MCF 10A (cell line): ENCODE results near the gene CERS6. TPM values are rescaled to one million over a fixed set of nuclear protein-coding genes. Genes with fewer than 3 reads are reported as not detected.
"Not testable (repeated sequence)": the region's sequence is repeated elsewhere in the genome, so short reads cannot be mapped to it uniquely, and the experiment has no call there.

ENCODE experiments used
- BruUV-seq: library from RNA; stranded (reverse); fragments of 400-500 nt; replicated peaks from 2 replicates; lab custom pipeline; 2021; lab: Mats Ljungman, UMichigan
- CTCF ChIA-PET: fragments of 300-600 bp; sonication (Branson Sonifier 250); formaldehyde crosslinking; extraction: SDS; loops from one replicate; lab custom pipeline; 2021; ENCODE audit warnings: antibody characterized with exemption, inconsistent platforms; lab: Yijun Ruan, JAX
- POLR2A ChIA-PET: fragments of 300-600, 350-650 bp; sonication (Branson Sonifier 250); formaldehyde crosslinking; extraction: SDS; loops from one replicate; lab custom pipeline; 2020; ENCODE audit warnings: antibody characterized with exemption, inconsistent platforms; lab: Yijun Ruan, JAX
- DNase-seq: peaks from one replicate; pipeline ENCODE4 v3.0.0-alpha.2; 2018; ENCODE audit not compliant: unreplicated experiment
- H3K27ac Mint-ChIP-seq: one replicate; pipeline ENCODE4 v1.8.0; 2022; ENCODE audit warnings: mild to moderate bottlenecking, low read depth, mixed read lengths; ENCODE audit not compliant: unreplicated experiment
- H3K27me3 Mint-ChIP-seq: one replicate; pipeline ENCODE4 v1.8.0; 2022; ENCODE audit warnings: mixed read lengths; ENCODE audit not compliant: insufficient read depth, unreplicated experiment
- H3K36me3 Mint-ChIP-seq: one replicate; pipeline ENCODE4 v1.8.0; 2022; ENCODE audit warnings: mild to moderate bottlenecking, moderate library complexity, mixed read lengths; ENCODE audit not compliant: insufficient read depth, unreplicated experiment
- H3K4me1 Mint-ChIP-seq: one replicate; pipeline ENCODE4 v1.8.0; 2022; ENCODE audit warnings: mixed read lengths; ENCODE audit not compliant: insufficient read depth, unreplicated experiment
- H3K4me3 Mint-ChIP-seq: one replicate; pipeline ENCODE4 v1.8.0; 2022; ENCODE audit warnings: mild to moderate bottlenecking, moderate library complexity, mixed read lengths; ENCODE audit not compliant: unreplicated experiment
- H3K9me3 Mint-ChIP-seq: one replicate; pipeline ENCODE4 v1.8.0; 2022; ENCODE audit warnings: mixed read lengths; ENCODE audit not compliant: unreplicated experiment
- intact Hi-C: fragments of 100-400 bp; cut with micrococcal nuclease; formaldehyde crosslinking; loops from 2 replicates; pipeline ENCODE4 v1.14.1; 2022
- total RNA-seq: library from RNA; stranded (reverse); gene quantifications from 2 replicates; pipeline ENCODE4 v1.2.3, GENCODE V29; 2022
- TF ChIP-seq, protein P1 (sequence below): fragments of 200-600 bp; IDR thresholded peaks from one replicate; pipeline ENCODE4 v1.8.0; 2022; ENCODE audit warnings: antibody characterized with exemption, mild to moderate bottlenecking; ENCODE audit not compliant: unreplicated experiment

CERS6 gene
- total RNA-seq, 1 experiment from 2014 or later = 27.4 TPM

DNA sequence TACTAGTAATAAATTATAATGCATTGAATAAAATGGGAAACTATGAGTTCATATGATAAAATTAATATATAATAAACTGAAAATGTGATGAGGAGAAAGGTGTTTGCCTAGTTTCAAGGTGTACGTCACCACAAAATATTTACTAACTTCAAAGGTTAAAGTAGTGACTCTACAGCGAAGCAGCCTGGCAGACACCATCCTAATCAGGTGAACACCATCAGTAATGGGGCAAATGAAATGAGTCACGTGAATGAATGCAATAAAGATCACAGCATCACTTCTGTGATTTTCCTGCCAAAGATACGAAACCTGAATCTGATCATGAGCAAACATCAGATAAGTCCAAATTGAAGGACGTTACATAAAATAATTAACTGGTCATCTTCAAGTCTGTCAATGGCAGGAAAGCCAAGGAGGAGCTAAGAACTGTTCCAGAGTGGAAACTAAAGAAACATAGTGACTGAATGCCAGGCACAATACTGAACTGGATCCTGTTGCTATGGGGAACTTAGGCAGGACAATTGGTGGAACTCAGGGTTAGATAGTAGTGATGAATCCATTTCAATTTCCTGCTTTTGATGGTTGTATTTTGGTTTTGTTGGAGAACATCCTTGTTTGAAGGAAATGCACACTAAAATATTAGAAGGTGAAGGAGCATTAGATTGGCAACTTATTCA lies 334.3 kb downstream of the CERS6 start:
- H3K9me3 Mint-ChIP-seq = no peaks in the 10 kb centered on the region
- H3K4me1 Mint-ChIP-seq = no peaks in the 10 kb centered on the region
- ChIA-PET CTCF (interaction anchor here (0.7 kb wide), 1 partner anchor 36 kb away, joined by 3 read pairs; no protein-coding TSS in a partner anchor), POLR2A (interaction anchor here (1.0 kb wide), 1 partner anchor 129 kb away, joined by 3 read pairs; no protein-coding TSS in a partner anchor)
- TF ChIP-seq, protein P1, sequence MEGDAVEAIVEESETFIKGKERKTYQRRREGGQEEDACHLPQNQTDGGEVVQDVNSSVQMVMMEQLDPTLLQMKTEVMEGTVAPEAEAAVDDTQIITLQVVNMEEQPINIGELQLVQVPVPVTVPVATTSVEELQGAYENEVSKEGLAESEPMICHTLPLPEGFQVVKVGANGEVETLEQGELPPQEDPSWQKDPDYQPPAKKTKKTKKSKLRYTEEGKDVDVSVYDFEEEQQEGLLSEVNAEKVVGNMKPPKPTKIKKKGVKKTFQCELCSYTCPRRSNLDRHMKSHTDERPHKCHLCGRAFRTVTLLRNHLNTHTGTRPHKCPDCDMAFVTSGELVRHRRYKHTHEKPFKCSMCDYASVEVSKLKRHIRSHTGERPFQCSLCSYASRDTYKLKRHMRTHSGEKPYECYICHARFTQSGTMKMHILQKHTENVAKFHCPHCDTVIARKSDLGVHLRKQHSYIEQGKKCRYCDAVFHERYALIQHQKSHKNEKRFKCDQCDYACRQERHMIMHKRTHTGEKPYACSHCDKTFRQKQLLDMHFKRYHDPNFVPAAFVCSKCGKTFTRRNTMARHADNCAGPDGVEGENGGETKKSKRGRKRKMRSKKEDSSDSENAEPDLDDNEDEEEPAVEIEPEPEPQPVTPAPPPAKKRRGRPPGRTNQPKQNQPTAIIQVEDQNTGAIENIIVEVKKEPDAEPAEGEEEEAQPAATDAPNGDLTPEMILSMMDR = no peak
- no peak overlapping the region for H3K4me3 Mint-ChIP-seq
- intact Hi-C loops = no loop called here
- BruUV-seq = no TSS peak
- H3K36me3 Mint-ChIP-seq = no peaks in the 10 kb centered on the region
- H3K27ac Mint-ChIP-seq = no peak overlapping the region
- H3K27me3 Mint-ChIP-seq = peaks cover 11% of the 10 kb centered on the region
- no peak for DNase-seq

DNA sequence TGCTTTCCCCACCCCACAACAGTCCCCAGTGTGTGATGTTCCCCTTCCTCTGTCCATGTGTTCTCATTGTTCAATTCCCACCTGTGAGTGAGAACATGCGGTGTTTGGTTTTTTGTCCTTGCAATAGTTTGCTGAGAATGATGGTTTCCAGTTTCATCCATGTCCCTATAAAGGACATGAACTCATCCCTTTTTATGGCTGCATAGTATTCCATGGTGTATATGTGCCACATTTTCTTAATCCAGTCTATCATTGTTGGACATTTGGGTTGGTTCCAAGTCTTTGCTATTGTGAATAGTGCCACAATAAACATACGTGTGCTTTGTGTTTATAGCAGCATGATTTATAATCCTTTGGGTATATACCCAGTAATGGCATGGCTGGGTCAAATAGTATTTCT lies 335.1 kb downstream of the CERS6 start:
- POLR2A ChIA-PET, intact Hi-C loops, BruUV-seq, H3K27ac Mint-ChIP-seq, H3K36me3 Mint-ChIP-seq, CTCF ChIA-PET, H3K9me3 Mint-ChIP-seq, H3K4me3 Mint-ChIP-seq, DNase-seq, H3K4me1 Mint-ChIP-seq: not testable (repeated sequence)
- H3K27me3 Mint-ChIP-seq = peaks cover 11% of the 10 kb centered on the region

DNA sequence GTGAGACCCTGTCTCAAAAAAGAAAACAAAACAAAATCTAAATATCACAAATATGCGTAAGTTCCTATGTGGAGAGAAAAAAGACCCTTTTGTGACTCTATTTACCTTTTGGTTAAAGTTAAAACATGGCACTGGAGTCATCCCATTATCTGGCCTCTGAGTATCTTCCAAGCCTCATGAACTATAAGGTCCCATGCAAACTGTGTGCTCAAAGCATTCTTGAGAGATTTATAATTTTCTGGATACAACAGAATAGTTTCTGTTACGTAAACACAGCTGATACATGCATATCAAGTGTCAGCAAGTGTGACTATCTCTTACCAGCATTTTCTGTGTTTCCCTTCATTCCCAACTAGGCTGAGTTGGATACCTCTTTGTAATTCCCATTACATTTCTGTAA lies 337.5 kb downstream of the CERS6 start:
- POLR2A ChIA-PET = interaction anchor here (0.7 kb wide), 1 partner anchor 8 kb away, joined by 3 read pairs; no protein-coding TSS in a partner anchor
- H3K4me1 Mint-ChIP-seq = no peaks in the 10 kb centered on the region
- H3K4me3 Mint-ChIP-seq = no peak overlapping the region
- intact Hi-C loops = no loop called here
- TF ChIP-seq, protein P1 = no peak
- H3K27me3 Mint-ChIP-seq = peaks cover 3% of the 10 kb centered on the region
- BruUV-seq = no TSS peak
- DNase-seq = no peak
- no peaks in the 10 kb centered on the region for H3K36me3 Mint-ChIP-seq
- CTCF ChIA-PET = no interaction called here
- no peaks in the 10 kb centered on the region for H3K9me3 Mint-ChIP-seq
- no peak overlapping the region for H3K27ac Mint-ChIP-seq

DNA sequence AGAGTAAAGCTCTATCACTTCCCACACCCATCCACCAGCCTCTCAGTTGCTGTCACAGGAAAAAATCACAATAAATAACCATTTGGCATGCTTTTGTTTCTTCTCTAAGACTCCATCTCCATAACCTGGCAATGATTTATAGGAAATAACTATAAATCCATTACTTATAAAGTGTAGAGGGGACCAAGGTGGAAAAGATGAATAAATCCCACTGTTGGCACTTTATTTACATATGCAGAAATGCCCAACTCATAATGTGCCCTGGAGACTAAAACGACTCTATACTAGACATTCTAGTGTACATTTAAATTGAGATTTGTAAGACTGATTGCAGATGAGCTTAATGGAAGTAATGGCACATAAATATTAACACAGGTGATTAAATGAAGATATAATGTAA lies 338.9 kb downstream of the CERS6 start:
- TF ChIP-seq, protein P1 = no peak
- CTCF ChIA-PET = no interaction called here

More for the DNA sequence above, 338.9 kb downstream of the CERS6 start:
- DNase-seq = no peak
- H3K4me1 Mint-ChIP-seq = no peaks in the 10 kb centered on the region
- BruUV-seq = no TSS peak
- no peaks in the 10 kb centered on the region for H3K27me3 Mint-ChIP-seq
- no peaks in the 10 kb centered on the region for H3K9me3 Mint-ChIP-seq
- POLR2A ChIA-PET = no interaction called here
- H3K36me3 Mint-ChIP-seq = no peaks in the 10 kb centered on the region
- no peak overlapping the region for H3K27ac Mint-ChIP-seq
- intact Hi-C loops = no loop called here
- no peak overlapping the region for H3K4me3 Mint-ChIP-seq
